ENCODE data around the gene CYLD. TPM values are rescaled to one million over a fixed set of nuclear protein-coding genes. Genes with fewer than 3 reads are reported as not detected.

Gene CYLD
- total and polyA plus RNA-seq, 2 experiments from 2014 or later: 13.6 to 16.1 TPM

- no peak for TF ChIP-seq CTCF (IDR thresholded peaks at IDR 0.05; ENCODE audit: low read depth, low read length)
- H3K4me1 ChIP-seq (ENCODE audit: low read depth): no peaks in the 10 kb centered on the region
- H3K4me3 ChIP-seq: no peak overlapping the region
- H3K9me3 ChIP-seq (ENCODE audit: low read depth): no peaks in the 10 kb centered on the region
- H3K27ac ChIP-seq: no peak overlapping the region
- H3K36me3 ChIP-seq: no peaks in the 10 kb centered on the region
- no peak for DNase-seq (ENCODE audit: low read depth in 1 of 2, low spot score in 1 of 2)
- H3K27me3 ChIP-seq: no peaks in the 10 kb centered on the region
These were observed 1.8 kb downstream of the CYLD start for GRCh38 chr16:50743581-50744225.

DNA sequence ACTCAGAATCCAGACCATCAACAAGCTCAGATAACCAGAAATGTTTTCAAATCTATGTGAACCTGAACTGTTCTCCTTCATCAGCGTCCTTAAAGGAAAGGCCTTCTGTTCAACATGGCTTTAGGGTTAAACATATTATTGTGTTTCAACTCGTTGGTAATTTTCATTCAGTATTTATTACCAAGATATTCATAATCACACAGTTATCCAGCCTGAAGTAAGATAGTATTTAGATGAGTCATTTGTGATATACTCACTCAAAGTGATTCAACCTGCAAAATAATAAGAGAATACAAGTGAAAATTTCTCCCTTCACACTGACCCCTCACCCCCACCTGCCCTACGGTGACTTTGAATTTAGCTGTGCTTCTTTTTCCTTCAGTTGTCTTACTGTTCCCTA lies 3.0 kb downstream of the CYLD start:
- DNase-seq (ENCODE audit: low read depth in 1 of 2, low spot score in 1 of 2): no peak
- TF ChIP-seq CTCF (IDR thresholded peaks at IDR 0.05; ENCODE audit: low read depth, low read length): no peak
- H3K27ac ChIP-seq: no peak overlapping the region
- no peak overlapping the region for H3K4me3 ChIP-seq
- no peaks in the 10 kb centered on the region for H3K4me1 ChIP-seq (ENCODE audit: low read depth)
- no peaks in the 10 kb centered on the region for H3K9me3 ChIP-seq (ENCODE audit: low read depth)
- H3K36me3 ChIP-seq: no peaks in the 10 kb centered on the region
- H3K27me3 ChIP-seq: no peaks in the 10 kb centered on the region

DNA sequence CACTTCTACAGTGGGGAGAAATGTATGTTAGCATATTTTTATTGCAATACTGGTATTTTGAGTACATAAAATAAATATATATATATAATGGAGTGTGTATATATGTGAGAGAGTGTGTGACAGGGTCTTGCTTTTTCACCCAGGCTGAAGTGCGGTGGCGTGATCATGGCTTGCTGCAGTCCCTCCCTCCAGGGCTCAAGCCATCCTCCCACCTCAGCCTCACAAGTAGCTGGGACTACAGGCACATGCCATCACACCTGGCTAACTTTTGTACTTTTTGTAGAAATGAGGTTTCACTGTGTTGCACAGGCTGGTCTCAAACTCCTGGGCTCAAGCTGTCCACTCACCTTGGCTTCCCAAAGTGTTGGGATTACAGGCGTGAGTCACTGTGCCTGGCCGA lies 4.1 kb downstream of the CYLD start:
- no peak for DNase-seq (ENCODE audit: low read depth in 1 of 2, low spot score in 1 of 2)
- no peaks in the 10 kb centered on the region for H3K36me3 ChIP-seq
- no peak overlapping the region for H3K4me3 ChIP-seq
- no peaks in the 10 kb centered on the region for H3K27me3 ChIP-seq
- no peaks in the 10 kb centered on the region for H3K4me1 ChIP-seq (ENCODE audit: low read depth)
- no peaks in the 10 kb centered on the region for H3K9me3 ChIP-seq (ENCODE audit: low read depth)
- no peak for TF ChIP-seq CTCF (IDR thresholded peaks at IDR 0.05; ENCODE audit: low read depth, low read length)
- no peak overlapping the region for H3K27ac ChIP-seq

- TF ChIP-seq CTCF (IDR thresholded peaks at IDR 0.05; ENCODE audit: low read depth, low read length): peak; percentile 26
- Histone ChIP-seq H3K9me3 (ENCODE audit: low read depth) (no peaks in the 10 kb centered on the region), H3K27ac (no peak overlapping the region), H3K4me1 (ENCODE audit: low read depth) (no peaks in the 10 kb centered on the region), H3K27me3 (no peaks in the 10 kb centered on the region), H3K36me3 (peaks cover 3% of the 10 kb centered on the region), H3K4me3 (no peak overlapping the region)
- DNase-seq (ENCODE audit: low read depth in 1 of 2, low spot score in 1 of 2): peak in 1 of 2 donors; percentile 47
These were observed 5.5 kb downstream of the CYLD start for GRCh38 chr16:50747207-50747956.

- no peak overlapping the region for H3K27ac ChIP-seq
- no peaks in the 10 kb centered on the region for H3K27me3 ChIP-seq
- no peak for DNase-seq (ENCODE audit: low read depth in 1 of 2, low spot score in 1 of 2)
- no peaks in the 10 kb centered on the region for H3K9me3 ChIP-seq (ENCODE audit: low read depth)
- H3K36me3 ChIP-seq: peaks cover 16% of the 10 kb centered on the region
- no peak overlapping the region for H3K4me3 ChIP-seq
- H3K4me1 ChIP-seq (ENCODE audit: low read depth): no peaks in the 10 kb centered on the region
- no peak for TF ChIP-seq CTCF (IDR thresholded peaks at IDR 0.05; ENCODE audit: low read depth, low read length)
These were observed 9.6 kb downstream of the CYLD start for GRCh38 chr16:50751528-50751927.

Data from cardiac muscle cell (in vitro differentiated cells and primary cell).